B cell (primary cell): ENCODE results near the gene GNAI2. TPM values are rescaled to one million over a fixed set of nuclear protein-coding genes. Genes with fewer than 3 reads are reported as not detected.

ENCODE experiments used
- ATAC-seq: fragments of 200-7000 bp; cut with Tn5 transposase; one replicate; pipeline ENCODE4 v1.10.0; 2021; ENCODE audit warnings: low read depth, mild to moderate bottlenecking, moderate number of reproducible peaks, moderate library complexity
- CTCF ChIA-PET: fragments of 350-600 bp; sonication (Branson Sonifier 250); formaldehyde crosslinking; loops from one replicate; lab custom pipeline; 2021; ENCODE audit warnings: antibody characterized with exemption, inconsistent platforms; lab: Charles Lee
- POLR2A ChIA-PET: fragments of 350-600 bp; sonication (Branson Sonifier 250); formaldehyde crosslinking; loops from one replicate; lab custom pipeline; 2021; ENCODE audit warnings: antibody characterized with exemption; lab: Charles Lee
- DNase-seq: peaks from one replicate; pipeline ENCODE4 v3.0.0; 2013
- H2AFZ ChIP-seq: 2 replicates; pipeline ENCODE4 v1.6.1; 2012; ENCODE audit warnings: mild to moderate bottlenecking, low read depth, low read length; ENCODE audit not compliant: insufficient read depth, poor library complexity, severe bottlenecking
- H3K27ac ChIP-seq, 2 donors: 1 replicate in 1 of 2; 2 replicates in 1 of 2; pipeline ENCODE4 v1.5.1; 2012 to 2013; ENCODE audit warnings: low read length in 2 of 2, mild to moderate bottlenecking in 2 of 2, moderate library complexity in 1 of 2
- H3K27me3 ChIP-seq, 4 experiments: fragments of 200-600 bp in 1 of 4; sonication (generic) in 1 of 4; replicated peaks in 1 of 4; 1 replicate in 2 of 4; 2 replicates in 2 of 4; pipeline versions ENCODE4 v1.6.1 to v1.7.0; 2013 to 2016; ENCODE audit warnings: low read length in 3 of 4, mild to moderate bottlenecking in 2 of 4, mixed read lengths in 1 of 4, moderate library complexity in 1 of 4; ENCODE audit not compliant: insufficient read depth in 4 of 4, control insufficient read depth in 3 of 4; ENCODE audit errors: control extremely low read depth in 1 of 4
- H3K36me3 ChIP-seq, 2 experiments: replicated peaks in 1 of 2; 1 replicate in 1 of 2; 2 replicates in 1 of 2; pipeline versions ENCODE4 v1.6.1 to v1.7.1; 2013; ENCODE audit warnings: low read length in 1 of 2; ENCODE audit not compliant: insufficient read depth in 2 of 2, control insufficient read depth in 1 of 2; ENCODE audit errors: control extremely low read depth in 1 of 2, extremely low read depth in 1 of 2
- H3K4me1 ChIP-seq, 2 donors: fragments of 200-600 bp in 1 of 2; sonication (generic) in 1 of 2; 1 replicate in 1 of 2; 2 replicates in 1 of 2; pipeline versions ENCODE4 v1.5.1 to v1.6.1; 2013 to 2017; ENCODE audit warnings: low read length in 2 of 2; ENCODE audit not compliant: control insufficient read depth in 2 of 2, insufficient read depth in 2 of 2
- H3K4me2 ChIP-seq: replicated peaks from 2 replicates; pipeline ENCODE3; 2012; ENCODE audit warnings: mild to moderate bottlenecking, low read depth, low read length; ENCODE audit not compliant: poor library complexity, severe bottlenecking
- H3K4me3 ChIP-seq, 5 experiments: fragments of 200-600 bp in 1 of 5; sonication (generic) in 1 of 5; 1 replicate in 3 of 5; 2 replicates in 2 of 5; pipeline versions ENCODE4 v1.5.1 to v1.7.0; 2011 to 2016; ENCODE audit warnings: low read length in 4 of 5, mild to moderate bottlenecking in 4 of 5, low read depth in 2 of 5, control low read depth in 1 of 5, moderate library complexity in 1 of 5; ENCODE audit not compliant: insufficient read depth in 1 of 5; ENCODE audit errors: control extremely low read depth in 1 of 5, extremely low read depth in 1 of 5
- H3K79me2 ChIP-seq: fragments of 200-600 bp; sonication (generic); one replicate; pipeline ENCODE4 v1.6.0; 2016; ENCODE audit warnings: low read length; ENCODE audit not compliant: control insufficient read depth, insufficient read depth
- H3K9ac ChIP-seq: fragments of 200-600 bp; sonication (generic); 2 replicates; pipeline ENCODE4 v1.6.1; 2017; ENCODE audit warnings: mild to moderate bottlenecking, low read length, moderate library complexity
- H3K9me3 ChIP-seq, 3 donors: one replicate each; pipeline versions ENCODE4 v1.6.1 to v1.7.1; 2013; ENCODE audit warnings: low read length in 2 of 3; ENCODE audit not compliant: control insufficient read depth in 2 of 3, insufficient read depth in 1 of 3; ENCODE audit errors: control extremely low read depth in 1 of 3
- H4K20me1 ChIP-seq: 2 replicates; pipeline ENCODE4 v1.6.0; 2012; ENCODE audit warnings: mild to moderate bottlenecking, low read length; ENCODE audit not compliant: insufficient read depth, control insufficient read depth, poor library complexity, severe bottlenecking
- H3K27ac Mint-ChIP-seq: one replicate; pipeline ENCODE4 v1.8.0; 2021; ENCODE audit warnings: mixed read lengths
- H3K27me3 Mint-ChIP-seq: one replicate; pipeline ENCODE4 v1.8.0; 2021; ENCODE audit warnings: mixed read lengths
- H3K4me1 Mint-ChIP-seq: one replicate; pipeline ENCODE4 v1.8.0; 2021; ENCODE audit warnings: mixed read lengths
- H3K4me3 Mint-ChIP-seq: one replicate; pipeline ENCODE4 v1.8.0; 2021; ENCODE audit warnings: mixed read lengths
- H3K9me3 Mint-ChIP-seq: one replicate; pipeline ENCODE4 v1.8.0; 2022; ENCODE audit warnings: mixed read lengths; ENCODE audit not compliant: insufficient read depth
- EZH2 ChIP-seq: IDR thresholded peaks from 2 replicates; pipeline ENCODE4 v1.6.1; 2012; ENCODE audit warnings: borderline replicate concordance, low read depth, mild to moderate bottlenecking, moderate library complexity, low read length; ENCODE audit not compliant: insufficient read depth, poor library complexity, severe bottlenecking
- WGBS: methylation state at CpG from one replicate; pipeline ENCODE4 v1.1.5; 2013; ENCODE audit warnings: missing lambda C conversion rate; ENCODE audit not compliant: insufficient coverage; 5-methylcytosine and 5-hydroxymethylcytosine counted together
- intact Hi-C: fragments of 100-400 bp; cut with micrococcal nuclease; formaldehyde crosslinking; loops from one replicate; pipeline ENCODE4 v1.10.0; 2022
- polyA plus RNA-seq: library from polyadenylated mRNA; depleted of rRNA; stranded (reverse); fragments of >200 nt; gene quantifications from 2 replicates; pipeline ENCODE4 v1.2.3, GENCODE V29; 2012
- total RNA-seq, 2 donors: library from RNA; stranded (reverse); fragments of 120-200 nt in 1 of 2; gene quantifications; 1 replicate in 1 of 2; 2 replicates in 1 of 2; pipeline versions ENCODE4 v1.2.3 to v1.2.4, GENCODE V29; 2013 to 2022
- TF ChIP-seq, protein P1 (sequence below): fragments of 200-600 bp; IDR thresholded peaks from one replicate; pipeline ENCODE4 v1.8.0; 2022; ENCODE audit warnings: antibody characterized with exemption, mild to moderate bottlenecking

The GNAI2 gene
- total and polyA plus RNA-seq, 2 donors (not counting 1 experiment from before 2014, with no cell fraction given) = 302 to 491 TPM

DNA sequence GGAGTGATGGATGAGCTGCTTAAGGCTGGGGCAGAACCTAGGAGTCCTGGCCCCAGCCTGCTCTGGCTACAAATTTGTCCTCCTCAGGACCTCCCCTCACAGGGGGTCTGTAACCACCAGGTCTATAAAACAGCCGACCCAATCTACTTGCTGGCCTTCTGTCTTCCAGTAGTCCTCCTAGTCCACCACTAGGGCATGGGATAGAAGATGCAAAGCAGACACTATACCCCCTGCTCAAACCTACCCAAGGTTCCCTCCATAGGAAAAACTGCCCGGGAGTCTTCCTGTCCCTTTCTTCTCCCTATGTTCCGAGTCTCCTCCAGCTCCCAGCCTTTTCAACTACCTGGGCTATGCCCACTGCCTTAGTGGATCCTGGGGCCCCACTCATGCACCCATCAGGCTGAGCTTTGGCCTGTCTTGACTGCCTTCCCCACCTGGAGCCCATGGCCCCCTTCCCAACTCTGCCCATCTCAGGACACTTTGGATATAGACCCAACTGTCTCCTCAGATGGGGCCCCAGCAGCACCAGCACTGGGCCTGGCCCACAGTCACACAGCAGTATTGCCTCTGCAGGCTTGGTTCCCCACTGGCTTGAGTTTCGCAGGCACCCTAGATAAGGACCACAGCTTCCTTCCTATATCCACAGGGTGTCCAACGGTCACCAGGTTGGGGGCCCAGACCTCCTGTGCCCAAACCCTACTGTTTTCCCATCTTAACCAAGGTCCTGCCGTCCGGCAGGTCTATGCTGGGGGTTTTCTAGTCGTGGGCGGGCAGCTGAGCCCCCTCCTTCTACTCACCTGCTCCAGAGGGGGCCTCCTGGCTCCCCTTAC is 62.1 kb downstream of the GNAI2 start:
- no peak for TF ChIP-seq EZH2
- TF ChIP-seq, protein P1, sequence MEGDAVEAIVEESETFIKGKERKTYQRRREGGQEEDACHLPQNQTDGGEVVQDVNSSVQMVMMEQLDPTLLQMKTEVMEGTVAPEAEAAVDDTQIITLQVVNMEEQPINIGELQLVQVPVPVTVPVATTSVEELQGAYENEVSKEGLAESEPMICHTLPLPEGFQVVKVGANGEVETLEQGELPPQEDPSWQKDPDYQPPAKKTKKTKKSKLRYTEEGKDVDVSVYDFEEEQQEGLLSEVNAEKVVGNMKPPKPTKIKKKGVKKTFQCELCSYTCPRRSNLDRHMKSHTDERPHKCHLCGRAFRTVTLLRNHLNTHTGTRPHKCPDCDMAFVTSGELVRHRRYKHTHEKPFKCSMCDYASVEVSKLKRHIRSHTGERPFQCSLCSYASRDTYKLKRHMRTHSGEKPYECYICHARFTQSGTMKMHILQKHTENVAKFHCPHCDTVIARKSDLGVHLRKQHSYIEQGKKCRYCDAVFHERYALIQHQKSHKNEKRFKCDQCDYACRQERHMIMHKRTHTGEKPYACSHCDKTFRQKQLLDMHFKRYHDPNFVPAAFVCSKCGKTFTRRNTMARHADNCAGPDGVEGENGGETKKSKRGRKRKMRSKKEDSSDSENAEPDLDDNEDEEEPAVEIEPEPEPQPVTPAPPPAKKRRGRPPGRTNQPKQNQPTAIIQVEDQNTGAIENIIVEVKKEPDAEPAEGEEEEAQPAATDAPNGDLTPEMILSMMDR = no peak
- Histone ChIP-seq H2AFZ (peak overlapping the region; percentile 81), H3K4me1 (peaks cover 18 to 25% of the 10 kb centered on the region in 2 donors), H3K79me2 (peaks cover 13% of the 10 kb centered on the region), H3K36me3 (peaks cover 0 to 4% of the 10 kb centered on the region in 2 experiments), H3K9ac (peak overlapping the region; percentile 82), H3K27me3 (no peaks in the 10 kb centered on the region), H4K20me1 (no peaks in the 10 kb centered on the region), H3K4me2 (peak overlapping the region; percentile 89), H3K9me3 (no peaks in the 10 kb centered on the region), H3K4me3 (peak overlapping the region in 4 of 5 experiments; percentile 77 to 89 (median 88)), H3K27ac (peak overlapping the region; percentile 77 to 84)
- ATAC-seq = no peak
- H3K9me3 Mint-ChIP-seq = no peaks in the 10 kb centered on the region
- no peaks in the 10 kb centered on the region for H3K27me3 Mint-ChIP-seq
- WGBS = 31% methylated on average over 8 of the region's 9 CpGs
- H3K4me3 Mint-ChIP-seq = peak overlapping the region; percentile 100
- peak overlapping the region; percentile 100 for H3K27ac Mint-ChIP-seq
- POLR2A ChIA-PET = interaction anchor here (0.6 to 2.5 kb wide), 7 partner anchors 16 to 62 kb away, joined by 3 to 27 read pairs (median 9); partner anchors contain the start of genes CYB561D2, GNAI2, HYAL2 and NPRL2
- CTCF ChIA-PET = interaction anchor here (1.0 to 3.2 kb wide), 7 partner anchors 23 to 68 kb away, joined by 3 to 28 read pairs (median 9); partner anchors contain the start of genes CYB561D2, GNAI2, HYAL2 and NPRL2
- intact Hi-C loops = loop anchor here (2.0 to 10.0 kb wide), 2 partner anchors 61 to 1087 kb away; partner anchors contain the start of genes GNAI2 and MANF
- H3K4me1 Mint-ChIP-seq = peaks cover 33% of the 10 kb centered on the region
- no peak for DNase-seq
